ENCODE measurements around the gene TGM6. TPM values are rescaled to one million over a fixed set of nuclear protein-coding genes. Genes with fewer than 3 reads are reported as not detected.

Gene TGM6
- polyA plus RNA-seq, 3 donors: not detected

DNA sequence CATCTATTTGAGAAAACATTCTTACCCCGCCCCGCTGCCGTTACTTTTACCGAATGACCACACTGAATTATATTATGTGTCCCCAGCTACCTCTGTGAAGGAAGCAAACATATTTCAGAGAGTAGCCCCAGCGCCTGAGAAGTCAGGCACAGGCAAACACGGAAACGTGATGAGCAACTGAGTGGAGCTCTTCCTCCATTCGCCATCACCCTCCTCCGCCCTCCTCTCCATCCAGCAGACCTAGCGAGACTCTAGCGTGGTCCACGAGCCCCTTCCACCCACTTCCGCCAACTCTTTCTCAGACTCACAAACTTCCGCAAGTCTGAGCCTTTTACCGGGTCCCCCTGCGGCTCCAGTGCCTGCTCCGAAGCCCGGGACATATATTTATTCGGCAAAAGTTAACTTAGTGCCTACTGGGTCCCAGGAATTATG, 89.3 kb downstream of the TGM6 start:
- Mint-ChIP-seq H3K27ac (peak overlapping the region; percentile 96 to 99 (median 98)), H3K27me3 (ENCODE audit: low read depth in 3 of 3) (no peaks in the 10 kb centered on the region), H3K4me1 (peaks cover 26% of the 10 kb centered on the region), H3K9me3 (no peaks in the 10 kb centered on the region), H3K36me3 (peaks cover 30% of the 10 kb centered on the region in 2 donors), H3K4me3 (peak overlapping the region; percentile 96 to 97)
- Histone ChIP-seq H3K27ac (ENCODE audit: low read depth in 1 of 2, low read length in 2 of 2) (peak overlapping the region; percentile 88 to 93), H4K20me1 (ENCODE audit: insufficient read depth, low read length) (peaks cover 54% of the 10 kb centered on the region), H3K4me2 (replicated peaks; ENCODE audit: extremely low read depth, low read length, poor library complexity, severe bottlenecking) (peak overlapping the region; percentile 91), H2AFZ (ENCODE audit: insufficient read depth, low read depth, low read length, poor library complexity, severe bottlenecking) (peak overlapping the region; percentile 86), H3K79me2 (ENCODE audit: insufficient read depth, low read length) (peaks cover 51% of the 10 kb centered on the region), H3K9me3 (replicated peaks in 1 of 2; ENCODE audit: control insufficient read depth in 1 of 2, insufficient read depth in 1 of 2, low read length in 2 of 2) (no peaks in the 10 kb centered on the region), H3K27me3 (ENCODE audit: control insufficient read depth in 2 of 2, insufficient read depth in 2 of 2, low read length in 2 of 2) (no peaks in the 10 kb centered on the region), H3K9ac (ENCODE audit: insufficient read depth, low read length, poor library complexity, severe bottlenecking) (peak overlapping the region; percentile 92), H3K36me3 (replicated peaks in 1 of 2; ENCODE audit: control insufficient read depth in 1 of 2, insufficient read depth in 2 of 2, low read length in 2 of 2) (peaks cover 33 to 38% of the 10 kb centered on the region in 2 donors), H3K4me3 (replicated peaks in 1 of 3; ENCODE audit: low read depth in 2 of 3, low read length in 3 of 3) (peak overlapping the region; percentile 66 to 97 (median 93)), H3K4me1 (ENCODE audit: control insufficient read depth in 1 of 2, insufficient read depth in 2 of 2, low read length in 2 of 2) (peaks cover 17 to 28% of the 10 kb centered on the region in 2 donors)
- under 1% methylated on average over 16 of the region's 19 CpGs for WGBS (ENCODE audit: insufficient coverage)
- DNase-seq: peak; percentile 45 to 69 (median 59)
- TF ChIP-seq CTCF (IDR thresholded peaks at IDR 0.05): no peak
- intact Hi-C loops (cut with micrococcal nuclease): loop anchor here (5.0 to 10.0 kb wide), 2 partner anchors 37 to 1135 kb away; partner anchors contain the start of gene ZNF343 (in 2 of the 2)

DNA sequence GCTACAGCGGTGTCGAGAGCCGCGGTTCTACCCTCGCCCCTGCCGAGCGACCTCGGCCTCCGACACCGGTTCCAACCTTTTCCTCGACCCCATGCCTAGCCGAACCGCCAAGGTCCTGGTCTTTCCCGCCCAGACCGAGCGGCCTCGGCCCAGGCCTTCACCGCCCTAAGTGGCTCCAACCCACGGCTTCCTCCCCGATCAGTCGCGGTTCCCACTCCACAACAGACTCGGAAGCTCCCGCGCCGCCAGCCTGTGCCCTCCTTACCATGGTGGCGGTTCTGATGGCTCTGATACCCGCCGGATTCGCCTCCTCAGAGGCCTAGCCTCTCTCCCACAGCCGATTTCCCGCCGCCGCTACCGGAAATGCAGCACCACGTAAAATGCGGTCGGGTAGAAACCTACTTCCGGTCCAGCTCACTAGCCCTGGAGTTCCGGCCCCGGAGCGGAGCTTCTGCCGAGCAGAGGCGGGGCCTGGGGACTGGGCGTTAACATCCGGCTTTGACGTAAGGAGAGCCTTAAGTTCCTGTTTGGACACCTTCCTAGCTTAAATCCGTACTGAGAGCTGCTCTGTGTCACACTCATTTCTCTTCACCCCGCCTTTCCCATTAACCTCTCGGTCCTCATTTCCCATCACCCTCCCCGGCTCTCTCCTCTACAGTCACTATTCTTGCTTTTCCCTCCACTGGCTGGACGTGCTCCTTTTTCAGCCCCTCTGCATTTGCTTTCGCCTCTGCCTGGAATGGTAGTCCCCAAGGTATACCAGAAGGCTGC, 89.9 kb downstream of the TGM6 start, which contains the start of gene SNRPB:
SNRPB (minus strand) TSS at position 367 of the 771 bp plus-strand sequence; CDS start at position 268, 99 bp downstream.
- peak; percentile 99 for DNase-seq
- Histone ChIP-seq H3K9me3 (replicated peaks in 1 of 2; ENCODE audit: control insufficient read depth in 1 of 2, insufficient read depth in 1 of 2, low read length in 2 of 2) (no peaks in the 10 kb centered on the region), H3K4me1 (ENCODE audit: control insufficient read depth in 1 of 2, insufficient read depth in 2 of 2, low read length in 2 of 2) (peaks cover 17 to 28% of the 10 kb centered on the region in 2 donors), H3K36me3 (replicated peaks in 1 of 2; ENCODE audit: control insufficient read depth in 1 of 2, insufficient read depth in 2 of 2, low read length in 2 of 2) (peaks cover 27 to 32% of the 10 kb centered on the region in 2 donors), H3K4me3 (replicated peaks in 1 of 3; ENCODE audit: low read depth in 2 of 3, low read length in 3 of 3) (peak within 1 kb of the TSS; percentile 66 to 97 (median 93)), H3K27me3 (ENCODE audit: control insufficient read depth in 2 of 2, insufficient read depth in 2 of 2, low read length in 2 of 2) (no peaks in the 10 kb centered on the region), H3K79me2 (ENCODE audit: insufficient read depth, low read length) (peaks cover 50% of the 10 kb centered on the region), H3K4me2 (replicated peaks; ENCODE audit: extremely low read depth, low read length, poor library complexity, severe bottlenecking) (peak within 1 kb of the TSS; percentile 91), H3K27ac (ENCODE audit: low read depth in 1 of 2, low read length in 2 of 2) (peak within 1 kb of the TSS; percentile 88 to 93), H4K20me1 (ENCODE audit: insufficient read depth, low read length) (peaks cover 48% of the 10 kb centered on the region), H2AFZ (ENCODE audit: insufficient read depth, low read depth, low read length, poor library complexity, severe bottlenecking) (peak within 1 kb of the TSS; percentile 86), H3K9ac (ENCODE audit: insufficient read depth, low read length, poor library complexity, severe bottlenecking) (peak within 1 kb of the TSS; percentile 92)
- intact Hi-C loops (cut with micrococcal nuclease): loop anchor here (5.0 kb wide), 1 partner anchor 37 kb away; the partner anchor contains the start of gene ZNF343 (in 2 of the 2)
- Mint-ChIP-seq H3K4me1 (peaks cover 26% of the 10 kb centered on the region), H3K27me3 (ENCODE audit: low read depth in 3 of 3) (no peaks in the 10 kb centered on the region), H3K9me3 (no peaks in the 10 kb centered on the region), H3K36me3 (peaks cover 24% of the 10 kb centered on the region in 2 donors), H3K4me3 (peak within 1 kb of the TSS; percentile 96 to 97), H3K27ac (peak within 1 kb of the TSS; percentile 96 to 99 (median 98))
- TF ChIP-seq CTCF (IDR thresholded peaks at IDR 0.05): no peak
- WGBS (ENCODE audit: insufficient coverage): 2% methylated on average over 53 of the region's 53 CpGs
